SK-N-SH treated with all-trans-retinoic acid at 6 μM for 48 hours (cell line): ENCODE data around the gene SH3PXD2A.

ENCODE experiments used
- ATAC-seq: fragments of 200-7000 bp; cut with Tn5 transposase; 3 replicates; pipeline ENCODE4 v1.9.1; 2020; ENCODE audit warnings: mild to moderate bottlenecking, moderate library complexity
- ARNTL ChIP-seq: fragments of 450-650 bp; formaldehyde crosslinking; IDR thresholded peaks from 2 replicates; pipeline ENCODE4 v1.5.0; 2020; ENCODE audit warnings: low read depth, mild to moderate bottlenecking, moderate library complexity, borderline replicate concordance
- BACH2 ChIP-seq: fragments of 250-450 bp; sonication (Bioruptor Pico); IDR thresholded peaks from 2 replicates; pipeline ENCODE4 v1.9.0; 2021; ENCODE audit warnings: mild to moderate bottlenecking, borderline replicate concordance
- CSDC2 ChIP-seq: fragments of 250-450 bp; sonication (Bioruptor Pico); IDR thresholded peaks from 2 replicates; pipeline ENCODE4 v1.5.0; 2020; ENCODE audit warnings: mild to moderate bottlenecking, moderate library complexity
- GLIS3 ChIP-seq: fragments of 250-450 bp; sonication (Bioruptor Pico); IDR thresholded peaks from 2 replicates; pipeline ENCODE4 v1.5.0; 2020; ENCODE audit warnings: mild to moderate bottlenecking, moderate library complexity
- ISL1 ChIP-seq: fragments of 250-450 bp; sonication (Bioruptor Pico); IDR thresholded peaks from 2 replicates; pipeline ENCODE4 v2.1.2; 2022; ENCODE audit warnings: mild to moderate bottlenecking, moderate library complexity
- OSR1 ChIP-seq: fragments of 250-450 bp; sonication (Bioruptor Pico); IDR thresholded peaks from 2 replicates; pipeline ENCODE4 v1.8.0; 2022; ENCODE audit warnings: moderate library complexity, mild to moderate bottlenecking, inconsistent platforms
- PPARA ChIP-seq: fragments of 250-450 bp; sonication (Bioruptor Pico); IDR thresholded peaks from 2 replicates; pipeline ENCODE4 v1.5.0; 2020; ENCODE audit warnings: mild to moderate bottlenecking, borderline replicate concordance
- SNAI2 ChIP-seq: fragments of 250-450 bp; sonication (Bioruptor Pico); IDR thresholded peaks from 2 replicates; pipeline ENCODE4 v1.5.0; 2020; ENCODE audit warnings: mild to moderate bottlenecking, moderate library complexity
- TCF4 ChIP-seq: fragments of 250-450 bp; sonication (Bioruptor Pico); IDR thresholded peaks from 2 replicates; pipeline ENCODE4 v1.8.0; 2021; ENCODE audit warnings: mild to moderate bottlenecking, moderate library complexity, borderline replicate concordance
- TOX ChIP-seq: fragments of 250-450 bp; sonication (Bioruptor Pico); IDR thresholded peaks from 2 replicates; pipeline ENCODE4 v1.8.0; 2021; ENCODE audit warnings: mild to moderate bottlenecking, moderate library complexity, borderline replicate concordance
- ZC3H10 ChIP-seq: fragments of 250-450 bp; sonication (Bioruptor Pico); IDR thresholded peaks from 2 replicates; pipeline ENCODE4 v1.5.1; 2021; ENCODE audit warnings: mild to moderate bottlenecking, moderate library complexity
- ZFP30 ChIP-seq: fragments of 450-650 bp; formaldehyde crosslinking; IDR thresholded peaks from 2 replicates; pipeline ENCODE4 v1.5.0; 2022; ENCODE audit warnings: mild to moderate bottlenecking, moderate library complexity
- ZNF565 ChIP-seq: fragments of 450-650 bp; formaldehyde crosslinking; conservative IDR thresholded peaks from 2 replicates; pipeline ENCODE4 v1.5.0; 2020; ENCODE audit warnings: low read depth, mild to moderate bottlenecking, moderate library complexity
- ZNF70 ChIP-seq: fragments of 450-650 bp; formaldehyde crosslinking; IDR thresholded peaks from 2 replicates; pipeline ENCODE4 v1.5.0; 2020; ENCODE audit warnings: mild to moderate bottlenecking, moderate library complexity
- ZNF8 ChIP-seq: fragments of 450-650 bp; formaldehyde crosslinking; IDR thresholded peaks from 2 replicates; pipeline ENCODE4 v1.5.0; 2020; ENCODE audit warnings: mild to moderate bottlenecking, moderate library complexity
- TF ChIP-seq, protein P1 (sequence below): fragments of 250-450 bp; sonication (Bioruptor Pico); IDR thresholded peaks from 2 replicates; pipeline ENCODE4 v1.8.0; 2021; ENCODE audit warnings: low read depth, mild to moderate bottlenecking, moderate library complexity, borderline replicate concordance
- TF ChIP-seq, protein P2 (sequence below): fragments of 250-450 bp; sonication (Bioruptor Pico); IDR thresholded peaks from 2 replicates; pipeline ENCODE4 v1.5.1; 2021; ENCODE audit warnings: mild to moderate bottlenecking, moderate library complexity
- TF ChIP-seq, protein P3 (sequence below): fragments of 250-450 bp; sonication (Bioruptor Pico); IDR thresholded peaks from 2 replicates; pipeline ENCODE4 v1.5.1; 2020; ENCODE audit warnings: low read depth, mild to moderate bottlenecking, moderate library complexity
- TF ChIP-seq, protein P4 (sequence below): fragments of 250-450 bp; sonication (Bioruptor Pico); IDR thresholded peaks from 2 replicates; pipeline ENCODE4 v1.5.0; 2020; ENCODE audit warnings: mild to moderate bottlenecking, moderate library complexity

SH3PXD2A gene

DNA sequence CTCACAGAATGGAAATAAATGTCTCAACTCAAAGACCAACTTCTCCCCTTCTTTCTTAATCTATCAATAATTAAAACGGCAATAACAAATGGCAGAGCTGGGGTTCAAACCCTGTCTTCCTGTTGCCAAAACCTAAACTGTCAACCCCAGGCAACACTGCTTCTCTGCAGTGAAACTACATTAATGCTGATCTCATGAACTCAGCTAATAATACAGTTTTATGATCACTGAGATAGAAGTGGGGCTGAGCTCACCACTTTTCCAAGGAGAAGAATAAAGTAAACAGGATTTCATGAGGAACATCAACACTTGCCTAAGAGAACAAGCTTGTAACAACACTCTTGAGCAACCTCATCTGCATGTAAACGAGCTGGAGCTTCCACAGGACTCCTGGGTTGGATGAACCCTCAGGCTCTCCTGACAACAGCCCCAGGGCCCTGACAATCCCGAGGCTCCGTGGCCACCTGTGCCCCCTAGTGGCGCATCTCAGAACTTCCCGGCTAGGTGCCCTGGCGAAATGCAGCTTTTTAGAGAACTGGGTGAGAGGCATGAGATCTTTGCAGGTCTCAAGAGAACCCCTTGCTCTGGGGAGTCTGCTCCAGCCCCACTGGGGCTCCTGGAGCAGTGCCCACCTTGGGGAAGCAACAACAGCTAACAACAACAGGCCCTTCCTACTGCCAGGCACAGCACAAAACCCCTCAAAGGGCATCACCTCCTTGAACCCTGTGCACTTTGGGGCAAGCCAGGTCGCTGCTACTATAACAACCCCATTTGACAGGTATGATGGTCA lies 169.3 kb downstream of the SH3PXD2A start:
- no peak for TF ChIP-seq ZFP30 (CRISPR knock-in tag)
- TF ChIP-seq, protein P1, sequence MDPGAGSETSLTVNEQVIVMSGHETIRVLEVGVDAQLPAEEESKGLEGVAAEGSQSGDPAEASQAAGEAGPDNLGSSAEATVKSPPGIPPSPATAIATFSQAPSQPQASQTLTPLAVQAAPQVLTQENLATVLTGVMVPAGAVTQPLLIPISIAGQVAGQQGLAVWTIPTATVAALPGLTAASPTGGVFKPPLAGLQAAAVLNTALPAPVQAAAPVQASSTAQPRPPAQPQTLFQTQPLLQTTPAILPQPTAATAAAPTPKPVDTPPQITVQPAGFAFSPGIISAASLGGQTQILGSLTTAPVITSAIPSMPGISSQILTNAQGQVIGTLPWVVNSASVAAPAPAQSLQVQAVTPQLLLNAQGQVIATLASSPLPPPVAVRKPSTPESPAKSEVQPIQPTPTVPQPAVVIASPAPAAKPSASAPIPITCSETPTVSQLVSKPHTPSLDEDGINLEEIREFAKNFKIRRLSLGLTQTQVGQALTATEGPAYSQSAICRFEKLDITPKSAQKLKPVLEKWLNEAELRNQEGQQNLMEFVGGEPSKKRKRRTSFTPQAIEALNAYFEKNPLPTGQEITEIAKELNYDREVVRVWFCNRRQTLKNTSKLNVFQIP (CRISPR knock-in tag), result no peak
- TF ChIP-seq ISL1, result no peak
- TF ChIP-seq CSDC2 (CRISPR knock-in tag), result no peak
- no peak for TF ChIP-seq OSR1
- TF ChIP-seq GLIS3 (CRISPR knock-in tag), result no peak
- ATAC-seq, result peak; percentile 95

DNA sequence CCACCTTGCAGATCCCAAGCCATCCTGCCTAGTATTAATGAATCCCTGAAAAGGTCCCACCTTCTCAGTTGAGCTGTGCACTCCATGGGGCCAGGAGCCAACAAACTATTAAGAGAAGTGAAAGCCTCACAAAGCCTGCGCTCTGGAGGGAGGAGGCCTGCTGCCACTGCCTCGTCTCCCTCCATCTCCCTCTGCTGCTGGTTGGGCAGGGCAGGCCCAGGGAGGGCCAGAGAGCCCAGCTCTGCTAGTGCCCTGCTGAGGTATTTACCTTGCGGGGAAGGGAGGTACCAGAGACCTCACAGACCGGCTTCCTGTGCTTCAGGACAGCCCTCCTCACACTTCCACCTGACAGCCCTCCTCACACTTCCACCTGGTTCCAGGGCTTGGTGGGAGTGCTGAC lies 171.5 kb downstream of the SH3PXD2A start:
- TF ChIP-seq ZC3H10 (CRISPR knock-in tag) (no peak), ARNTL (CRISPR knock-in tag) (no peak)
- no peak for ATAC-seq

DNA sequence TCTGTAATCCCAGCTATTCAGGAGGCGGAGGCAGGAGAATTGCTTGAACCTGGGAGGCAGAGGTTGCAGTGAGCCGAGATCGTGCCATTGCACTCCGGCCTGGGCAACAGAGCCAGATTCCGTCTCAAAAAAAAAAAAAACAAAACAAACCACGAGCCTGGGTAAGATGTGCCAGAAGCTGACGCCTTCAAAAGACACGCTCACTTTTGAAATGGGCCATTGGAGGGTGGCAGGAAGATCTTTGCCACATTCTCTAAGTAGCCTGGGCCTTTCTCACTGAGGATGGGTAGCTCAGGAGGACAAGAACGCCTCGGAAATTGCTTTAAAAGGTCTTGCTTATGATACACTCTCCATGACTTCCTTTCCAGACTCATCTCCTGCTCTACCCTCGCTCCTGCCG lies 172.7 kb downstream of the SH3PXD2A start:
- ATAC-seq, result no peak
- TF ChIP-seq OSR1 (no peak), ZC3H10 (CRISPR knock-in tag) (no peak), ZNF70 (CRISPR knock-in tag) (no peak), ZNF8 (CRISPR knock-in tag) (no peak), CSDC2 (CRISPR knock-in tag) (no peak), GLIS3 (CRISPR knock-in tag) (no peak), BACH2 (CRISPR knock-in tag) (no peak), ZNF565 (CRISPR knock-in tag) (no peak), TOX (CRISPR knock-in tag) (no peak), ARNTL (CRISPR knock-in tag) (no peak), PPARA (CRISPR knock-in tag) (no peak), TCF4 (CRISPR knock-in tag) (no peak), ZFP30 (CRISPR knock-in tag) (no peak)
- TF ChIP-seq, protein P2, sequence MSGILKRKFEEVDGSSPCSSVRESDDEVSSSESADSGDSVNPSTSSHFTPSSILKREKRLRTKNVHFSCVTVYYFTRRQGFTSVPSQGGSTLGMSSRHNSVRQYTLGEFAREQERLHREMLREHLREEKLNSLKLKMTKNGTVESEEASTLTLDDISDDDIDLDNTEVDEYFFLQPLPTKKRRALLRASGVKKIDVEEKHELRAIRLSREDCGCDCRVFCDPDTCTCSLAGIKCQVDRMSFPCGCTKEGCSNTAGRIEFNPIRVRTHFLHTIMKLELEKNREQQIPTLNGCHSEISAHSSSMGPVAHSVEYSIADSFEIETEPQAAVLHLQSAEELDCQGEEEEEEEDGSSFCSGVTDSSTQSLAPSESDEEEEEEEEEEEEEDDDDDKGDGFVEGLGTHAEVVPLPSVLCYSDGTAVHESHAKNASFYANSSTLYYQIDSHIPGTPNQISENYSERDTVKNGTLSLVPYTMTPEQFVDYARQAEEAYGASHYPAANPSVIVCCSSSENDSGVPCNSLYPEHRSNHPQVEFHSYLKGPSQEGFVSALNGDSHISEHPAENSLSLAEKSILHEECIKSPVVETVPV, result no peak
- TF ChIP-seq, protein P3, sequence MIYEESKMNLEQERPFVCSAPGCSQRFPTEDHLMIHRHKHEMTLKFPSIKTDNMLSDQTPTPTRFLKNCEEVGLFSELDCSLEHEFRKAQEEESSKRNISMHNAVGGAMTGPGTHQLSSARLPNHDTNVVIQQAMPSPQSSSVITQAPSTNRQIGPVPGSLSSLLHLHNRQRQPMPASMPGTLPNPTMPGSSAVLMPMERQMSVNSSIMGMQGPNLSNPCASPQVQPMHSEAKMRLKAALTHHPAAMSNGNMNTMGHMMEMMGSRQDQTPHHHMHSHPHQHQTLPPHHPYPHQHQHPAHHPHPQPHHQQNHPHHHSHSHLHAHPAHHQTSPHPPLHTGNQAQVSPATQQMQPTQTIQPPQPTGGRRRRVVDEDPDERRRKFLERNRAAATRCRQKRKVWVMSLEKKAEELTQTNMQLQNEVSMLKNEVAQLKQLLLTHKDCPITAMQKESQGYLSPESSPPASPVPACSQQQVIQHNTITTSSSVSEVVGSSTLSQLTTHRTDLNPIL (CRISPR knock-in tag), result no peak
- TF ChIP-seq, protein P4, sequence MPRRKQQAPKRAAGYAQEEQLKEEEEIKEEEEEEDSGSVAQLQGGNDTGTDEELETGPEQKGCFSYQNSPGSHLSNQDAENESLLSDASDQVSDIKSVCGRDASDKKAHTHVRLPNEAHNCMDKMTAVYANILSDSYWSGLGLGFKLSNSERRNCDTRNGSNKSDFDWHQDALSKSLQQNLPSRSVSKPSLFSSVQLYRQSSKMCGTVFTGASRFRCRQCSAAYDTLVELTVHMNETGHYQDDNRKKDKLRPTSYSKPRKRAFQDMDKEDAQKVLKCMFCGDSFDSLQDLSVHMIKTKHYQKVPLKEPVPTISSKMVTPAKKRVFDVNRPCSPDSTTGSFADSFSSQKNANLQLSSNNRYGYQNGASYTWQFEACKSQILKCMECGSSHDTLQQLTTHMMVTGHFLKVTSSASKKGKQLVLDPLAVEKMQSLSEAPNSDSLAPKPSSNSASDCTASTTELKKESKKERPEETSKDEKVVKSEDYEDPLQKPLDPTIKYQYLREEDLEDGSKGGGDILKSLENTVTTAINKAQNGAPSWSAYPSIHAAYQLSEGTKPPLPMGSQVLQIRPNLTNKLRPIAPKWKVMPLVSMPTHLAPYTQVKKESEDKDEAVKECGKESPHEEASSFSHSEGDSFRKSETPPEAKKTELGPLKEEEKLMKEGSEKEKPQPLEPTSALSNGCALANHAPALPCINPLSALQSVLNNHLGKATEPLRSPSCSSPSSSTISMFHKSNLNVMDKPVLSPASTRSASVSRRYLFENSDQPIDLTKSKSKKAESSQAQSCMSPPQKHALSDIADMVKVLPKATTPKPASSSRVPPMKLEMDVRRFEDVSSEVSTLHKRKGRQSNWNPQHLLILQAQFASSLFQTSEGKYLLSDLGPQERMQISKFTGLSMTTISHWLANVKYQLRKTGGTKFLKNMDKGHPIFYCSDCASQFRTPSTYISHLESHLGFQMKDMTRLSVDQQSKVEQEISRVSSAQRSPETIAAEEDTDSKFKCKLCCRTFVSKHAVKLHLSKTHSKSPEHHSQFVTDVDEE, result no peak

DNA sequence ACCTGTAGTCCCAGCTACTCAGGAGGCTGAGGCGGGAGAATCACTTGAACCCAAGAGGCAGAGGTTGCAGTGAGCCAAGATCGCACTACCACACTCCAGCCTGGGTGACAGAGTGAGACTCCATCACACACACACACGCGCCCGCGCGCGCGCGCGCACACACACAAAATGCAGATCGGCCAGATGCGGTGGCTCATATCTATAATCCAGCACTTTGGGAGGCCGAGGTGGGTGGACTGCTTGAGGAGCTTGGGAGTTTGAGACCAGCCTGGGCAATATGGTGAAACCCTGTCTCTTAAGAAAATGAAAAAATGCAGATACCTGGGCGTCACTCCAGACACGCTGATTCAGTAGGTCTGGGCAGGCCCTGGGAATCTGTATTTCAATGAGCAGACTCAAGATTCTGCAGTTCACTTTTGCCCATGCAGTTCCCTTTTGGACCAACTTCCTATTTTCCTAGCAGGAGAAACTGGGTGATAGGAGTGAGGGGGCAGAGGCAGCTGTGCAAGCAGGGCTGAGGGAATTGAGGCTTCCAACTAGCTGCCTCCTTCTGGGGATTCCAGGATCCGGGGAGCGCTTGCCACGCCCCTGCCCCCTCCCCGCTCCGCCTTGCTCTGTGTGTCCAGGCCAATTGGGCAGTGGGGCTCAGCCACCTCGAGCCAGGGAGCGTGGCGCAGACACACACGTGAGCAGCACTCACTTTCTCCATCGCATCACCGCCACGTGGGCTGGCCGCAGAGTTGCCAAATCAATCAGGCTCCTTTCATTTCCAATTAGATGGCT lies 173.6 kb downstream of the SH3PXD2A start:
- TF ChIP-seq ZNF565 (CRISPR knock-in tag) (no peak), BACH2 (CRISPR knock-in tag) (no peak), SNAI2 (CRISPR knock-in tag) (no peak), TOX (CRISPR knock-in tag) (no peak), ISL1 (no peak)
- ATAC-seq, result no peak
